ENCODE data around the gene MAPKAP1. TPM values are rescaled to one million over a fixed set of nuclear protein-coding genes. Genes with fewer than 3 reads are reported as not detected.

Gene MAPKAP1
- polyA plus RNA-seq, 3 donors: 39.9 to 57.5 (median 44.1) TPM

DNA sequence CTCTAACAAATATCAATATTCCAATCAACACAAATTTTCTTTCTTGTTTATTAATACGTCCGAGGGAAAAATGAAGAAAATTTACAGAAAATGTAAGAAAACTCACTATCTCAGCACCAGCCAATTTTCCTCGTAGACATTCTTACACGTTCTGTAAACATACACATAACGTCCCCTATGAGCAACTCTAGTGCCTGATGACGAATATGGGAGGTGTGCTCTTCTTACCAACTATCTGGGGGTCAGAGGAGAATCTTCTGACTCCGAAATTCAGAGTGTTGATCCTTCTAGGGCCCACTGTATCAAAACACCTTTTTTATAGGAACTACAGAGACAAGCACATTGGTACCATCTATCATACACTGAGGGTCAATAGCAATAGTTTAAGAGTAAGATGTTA lies 246.7 kb downstream of the MAPKAP1 start:
- no peaks in the 10 kb centered on the region for H3K27me3 Mint-ChIP-seq (ENCODE audit: low read depth in 3 of 3)
- Histone ChIP-seq H3K36me3 (replicated peaks in 1 of 2; ENCODE audit: control insufficient read depth in 1 of 2, insufficient read depth in 2 of 2, low read length in 2 of 2) (peaks cover 6 to 55% of the 10 kb centered on the region in 2 donors), H3K4me1 (ENCODE audit: control insufficient read depth in 1 of 2, insufficient read depth in 2 of 2, low read length in 2 of 2) (no peaks in the 10 kb centered on the region), H3K79me2 (ENCODE audit: insufficient read depth, low read length) (no peaks in the 10 kb centered on the region), H3K9me3 (replicated peaks in 1 of 2; ENCODE audit: control insufficient read depth in 1 of 2, insufficient read depth in 1 of 2, low read length in 2 of 2) (peaks cover 15 to 19% of the 10 kb centered on the region in 2 donors), H3K27ac (ENCODE audit: low read depth in 1 of 2, low read length in 2 of 2) (no peak overlapping the region), H3K9ac (ENCODE audit: insufficient read depth, low read length, poor library complexity, severe bottlenecking) (no peak overlapping the region), H4K20me1 (ENCODE audit: insufficient read depth, low read length) (no peaks in the 10 kb centered on the region), H3K4me3 (replicated peaks in 1 of 3; ENCODE audit: low read depth in 2 of 3, low read length in 3 of 3) (no peak overlapping the region), H3K4me2 (replicated peaks; ENCODE audit: extremely low read depth, low read length, poor library complexity, severe bottlenecking) (no peak overlapping the region), H3K27me3 (ENCODE audit: control insufficient read depth in 2 of 2, insufficient read depth in 2 of 2, low read length in 2 of 2) (no peaks in the 10 kb centered on the region), H2AFZ (ENCODE audit: insufficient read depth, low read depth, low read length, poor library complexity, severe bottlenecking) (no peak overlapping the region)
- no peak overlapping the region for H3K27ac Mint-ChIP-seq
- peaks cover 50 to 54% of the 10 kb centered on the region in 2 donors for H3K36me3 Mint-ChIP-seq
- DNase-seq: no peak
- peaks cover 1% of the 10 kb centered on the region for H3K4me1 Mint-ChIP-seq
- intact Hi-C loops (cut with micrococcal nuclease): no loop called here
- H3K9me3 Mint-ChIP-seq: peaks cover 18 to 37% (median 32%) of the 10 kb centered on the region in 7 donors
- no CpG with 5 or more reads among the region's 7 CpGs for WGBS (ENCODE audit: insufficient coverage)
- TF ChIP-seq, protein P1, sequence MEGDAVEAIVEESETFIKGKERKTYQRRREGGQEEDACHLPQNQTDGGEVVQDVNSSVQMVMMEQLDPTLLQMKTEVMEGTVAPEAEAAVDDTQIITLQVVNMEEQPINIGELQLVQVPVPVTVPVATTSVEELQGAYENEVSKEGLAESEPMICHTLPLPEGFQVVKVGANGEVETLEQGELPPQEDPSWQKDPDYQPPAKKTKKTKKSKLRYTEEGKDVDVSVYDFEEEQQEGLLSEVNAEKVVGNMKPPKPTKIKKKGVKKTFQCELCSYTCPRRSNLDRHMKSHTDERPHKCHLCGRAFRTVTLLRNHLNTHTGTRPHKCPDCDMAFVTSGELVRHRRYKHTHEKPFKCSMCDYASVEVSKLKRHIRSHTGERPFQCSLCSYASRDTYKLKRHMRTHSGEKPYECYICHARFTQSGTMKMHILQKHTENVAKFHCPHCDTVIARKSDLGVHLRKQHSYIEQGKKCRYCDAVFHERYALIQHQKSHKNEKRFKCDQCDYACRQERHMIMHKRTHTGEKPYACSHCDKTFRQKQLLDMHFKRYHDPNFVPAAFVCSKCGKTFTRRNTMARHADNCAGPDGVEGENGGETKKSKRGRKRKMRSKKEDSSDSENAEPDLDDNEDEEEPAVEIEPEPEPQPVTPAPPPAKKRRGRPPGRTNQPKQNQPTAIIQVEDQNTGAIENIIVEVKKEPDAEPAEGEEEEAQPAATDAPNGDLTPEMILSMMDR (IDR thresholded peaks at IDR 0.05): no peak
- no peak overlapping the region for H3K4me3 Mint-ChIP-seq

DNA sequence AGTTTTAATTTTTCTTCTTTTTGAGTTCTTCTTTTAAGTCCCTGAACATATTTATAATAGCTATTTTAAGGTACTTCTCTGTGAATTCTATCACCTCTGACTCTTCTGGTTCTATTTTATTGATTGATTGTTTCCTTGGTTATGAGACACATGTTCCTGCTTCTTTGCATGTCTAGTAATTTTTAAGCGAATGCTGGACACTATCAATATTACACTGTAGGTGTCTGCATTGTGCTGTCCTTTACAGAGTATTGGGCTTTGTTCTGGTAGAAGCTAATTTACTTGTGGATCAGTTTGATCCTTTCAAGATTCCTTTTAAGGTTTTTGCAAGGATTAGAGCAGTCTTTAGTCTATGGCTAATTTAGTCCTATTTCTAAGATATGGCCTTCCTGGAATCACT lies 249.7 kb downstream of the MAPKAP1 start:
- intact Hi-C loops (cut with micrococcal nuclease): no loop called here
- no peak overlapping the region for H3K4me2 ChIP-seq (replicated peaks; ENCODE audit: extremely low read depth, low read length, poor library complexity, severe bottlenecking)
- Mint-ChIP-seq H3K27ac (no peak overlapping the region), H3K4me1 (peaks cover 8% of the 10 kb centered on the region), H3K36me3 (peaks cover 47 to 58% of the 10 kb centered on the region in 2 donors), H3K4me3 (no peak overlapping the region), H3K27me3 (ENCODE audit: low read depth in 3 of 3) (no peaks in the 10 kb centered on the region), H3K9me3 (peaks cover 18 to 37% (median 32%) of the 10 kb centered on the region in 7 donors)
- H3K27ac ChIP-seq (ENCODE audit: low read depth in 1 of 2, low read length in 2 of 2): no peak overlapping the region
- TF ChIP-seq, protein P1 (IDR thresholded peaks at IDR 0.05): no peak
- no peaks in the 10 kb centered on the region for H3K79me2 ChIP-seq (ENCODE audit: insufficient read depth, low read length)
- no peak overlapping the region for H2AFZ ChIP-seq (ENCODE audit: insufficient read depth, low read depth, low read length, poor library complexity, severe bottlenecking)
- no peaks in the 10 kb centered on the region for H3K27me3 ChIP-seq (ENCODE audit: control insufficient read depth in 2 of 2, insufficient read depth in 2 of 2, low read length in 2 of 2)
- H4K20me1 ChIP-seq (ENCODE audit: insufficient read depth, low read length): no peaks in the 10 kb centered on the region
- peaks cover 15 to 19% of the 10 kb centered on the region in 2 donors for H3K9me3 ChIP-seq (replicated peaks in 1 of 2; ENCODE audit: control insufficient read depth in 1 of 2, insufficient read depth in 1 of 2, low read length in 2 of 2)
- WGBS (ENCODE audit: insufficient coverage): 100% methylated on average over 1 of the region's 1 CpG
- no peak for DNase-seq
- H3K4me1 ChIP-seq (ENCODE audit: control insufficient read depth in 1 of 2, insufficient read depth in 2 of 2, low read length in 2 of 2): no peaks in the 10 kb centered on the region
- no peak overlapping the region for H3K9ac ChIP-seq (ENCODE audit: insufficient read depth, low read length, poor library complexity, severe bottlenecking)
- H3K4me3 ChIP-seq (replicated peaks in 1 of 3; ENCODE audit: low read depth in 2 of 3, low read length in 3 of 3): no peak overlapping the region
- H3K36me3 ChIP-seq (replicated peaks in 1 of 2; ENCODE audit: control insufficient read depth in 1 of 2, insufficient read depth in 2 of 2, low read length in 2 of 2): peaks cover 6 to 39% of the 10 kb centered on the region in 2 donors
